ENCODE results near the gene VKORC1L1. TPM values are rescaled to one million over a fixed set of nuclear protein-coding genes. Genes with fewer than 3 reads are reported as not detected.

VKORC1L1 gene
- total and polyA plus RNA-seq, 2 donors (not counting 3 experiments of a cell fraction or from before 2014, with no cell fraction given) = 14.5 to 36.7 TPM

DNA sequence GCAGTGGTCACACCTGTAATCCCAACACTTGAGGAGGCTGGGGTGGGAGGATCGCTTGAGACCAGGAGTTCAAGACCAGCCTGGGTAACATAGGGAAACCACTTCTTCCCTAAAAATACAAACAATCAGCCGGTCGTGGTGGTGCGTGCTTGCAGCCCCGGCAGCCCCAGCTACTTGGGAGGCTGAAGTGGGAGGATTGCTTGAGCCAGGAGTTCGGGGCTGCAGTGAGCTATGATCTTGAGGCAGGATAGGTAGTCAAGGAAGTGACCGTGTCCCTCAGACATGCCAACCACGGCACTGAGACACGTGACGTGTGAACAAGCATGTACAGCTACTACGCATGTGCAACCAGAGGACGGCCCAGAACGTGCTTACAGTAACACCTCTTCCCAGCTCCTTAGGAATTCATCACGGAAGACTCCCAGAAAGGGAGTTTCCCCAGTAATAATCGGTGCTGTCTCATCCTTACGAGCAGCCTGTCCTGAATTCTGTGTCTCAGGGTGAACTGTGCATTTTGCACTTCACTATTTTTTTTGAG, 103.9 kb downstream of the VKORC1L1 start:
- dilution Hi-C loops (cut with MboI; ENCODE audit: extremely low pct_ligation_motif_present, low sequenced_read_pairs) (no loop called here), intact Hi-C loops (cut with micrococcal nuclease) (no loop called here)
- FAIRE-seq = no peak
- Histone ChIP-seq H3K9me1 (replicated peaks; ENCODE audit: control insufficient read depth, extremely low read depth, insufficient read depth, low read length) (no peaks in the 10 kb centered on the region), H3K9me3 (replicated peaks; ENCODE audit: control insufficient read depth, insufficient read depth, low read length) (no peaks in the 10 kb centered on the region), H3K36me3 (ENCODE audit: control insufficient read depth in 2 of 2, extremely low read depth in 1 of 2, insufficient read depth in 2 of 2, low read length in 2 of 2) (peaks cover 10 to 12% of the 10 kb centered on the region in 2 experiments), H3K27ac (ENCODE audit: insufficient read depth, low read depth, low read length) (no peak overlapping the region), H3K9ac (replicated peaks; ENCODE audit: extremely low read depth, insufficient read depth, low read length) (no peak overlapping the region), H3K4me3 (replicated peaks in 1 of 3; ENCODE audit: insufficient read depth in 1 of 3, low read depth in 1 of 3, low read length in 3 of 3) (no peak overlapping the region), H4K20me1 (replicated peaks; ENCODE audit: control insufficient read depth, extremely low read depth, insufficient read depth, low read length) (no peaks in the 10 kb centered on the region), H2AFZ (ENCODE audit: low read depth, low read length) (no peak overlapping the region), H3K4me2 (ENCODE audit: insufficient read depth, low read length) (no peak overlapping the region), H3K27me3 (ENCODE audit: control insufficient read depth in 2 of 2, insufficient read depth in 2 of 2, low read length in 2 of 2) (no peaks in the 10 kb centered on the region), H3K79me2 (ENCODE audit: control insufficient read depth, insufficient read depth, low read length) (peaks cover 16% of the 10 kb centered on the region), H3K4me1 (ENCODE audit: control insufficient read depth, extremely low read depth, insufficient read depth, low read length) (peaks cover 4% of the 10 kb centered on the region)
- BruUV-seq (replicated peaks) = no TSS peak
- TF ChIP-seq POLR2A (IDR thresholded peaks at IDR 0.05; ENCODE audit: low read depth, low read length) (no peak), FOS (IDR thresholded peaks at IDR 0.05; ENCODE audit: borderline replicate concordance, insufficient read depth, low read length) (no peak), EZH2 (IDR thresholded peaks at IDR 0.05; ENCODE audit: borderline replicate concordance, low read depth, low read length, severe bottlenecking) (no peak), MYC (IDR thresholded peaks at IDR 0.05; ENCODE audit: low read depth, low read length) (no peak), GATA2 (IDR thresholded peaks at IDR 0.05; ENCODE audit: insufficient read depth, insufficient read length, low read depth, low read length) (no peak), JUN (IDR thresholded peaks at IDR 0.05; ENCODE audit: borderline replicate concordance, insufficient read depth, insufficient read length, low read depth) (no peak), POLR2AphosphoS5 (IDR thresholded peaks at IDR 0.05; ENCODE audit: insufficient read depth, low read depth, low read length) (no peak)
- TF ChIP-seq, protein P1, sequence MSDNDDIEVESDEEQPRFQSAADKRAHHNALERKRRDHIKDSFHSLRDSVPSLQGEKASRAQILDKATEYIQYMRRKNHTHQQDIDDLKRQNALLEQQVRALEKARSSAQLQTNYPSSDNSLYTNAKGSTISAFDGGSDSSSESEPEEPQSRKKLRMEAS (IDR thresholded peaks at IDR 0.05; ENCODE audit: insufficient read depth, insufficient read length) = no peak
- TF ChIP-seq, protein P2, sequence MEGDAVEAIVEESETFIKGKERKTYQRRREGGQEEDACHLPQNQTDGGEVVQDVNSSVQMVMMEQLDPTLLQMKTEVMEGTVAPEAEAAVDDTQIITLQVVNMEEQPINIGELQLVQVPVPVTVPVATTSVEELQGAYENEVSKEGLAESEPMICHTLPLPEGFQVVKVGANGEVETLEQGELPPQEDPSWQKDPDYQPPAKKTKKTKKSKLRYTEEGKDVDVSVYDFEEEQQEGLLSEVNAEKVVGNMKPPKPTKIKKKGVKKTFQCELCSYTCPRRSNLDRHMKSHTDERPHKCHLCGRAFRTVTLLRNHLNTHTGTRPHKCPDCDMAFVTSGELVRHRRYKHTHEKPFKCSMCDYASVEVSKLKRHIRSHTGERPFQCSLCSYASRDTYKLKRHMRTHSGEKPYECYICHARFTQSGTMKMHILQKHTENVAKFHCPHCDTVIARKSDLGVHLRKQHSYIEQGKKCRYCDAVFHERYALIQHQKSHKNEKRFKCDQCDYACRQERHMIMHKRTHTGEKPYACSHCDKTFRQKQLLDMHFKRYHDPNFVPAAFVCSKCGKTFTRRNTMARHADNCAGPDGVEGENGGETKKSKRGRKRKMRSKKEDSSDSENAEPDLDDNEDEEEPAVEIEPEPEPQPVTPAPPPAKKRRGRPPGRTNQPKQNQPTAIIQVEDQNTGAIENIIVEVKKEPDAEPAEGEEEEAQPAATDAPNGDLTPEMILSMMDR (IDR thresholded peaks at IDR 0.05; ENCODE audit: extremely low read depth in 1 of 2, insufficient read depth in 1 of 2, low read depth in 1 of 2, low read length in 2 of 2) = no peak
- ChIA-PET CTCF (no interaction called here), POLR2A (no interaction called here)
- DNase-seq (ENCODE audit: low read depth, low spot score) = no peak

Measured in endothelial cell of umbilical vein (primary cell).